Measurements from ENCODE around the gene DGKQ.
"Not testable (repeated sequence)": the region's sequence is repeated elsewhere in the genome, so short reads cannot be mapped to it uniquely, and the experiment has no call there.

DGKQ gene

GRCh38 chr4:982814-983213, 9.4 kb upstream of the DGKQ start:
- no peak for TF ChIP-seq CTCF (IDR thresholded peaks at IDR 0.05; ENCODE audit: insufficient read depth, low read length, missing control alignments)
- POLR2A ChIA-PET, result no interaction called here
- CTCF ChIA-PET, result no interaction called here
- no peak overlapping the region for H3K4me3 ChIP-seq (ENCODE audit: low read depth, low read length)
- DNase-seq (ENCODE audit: low read depth, low spot score), result no peak

- CTCF ChIA-PET, result no interaction called here
- TF ChIP-seq CTCF (IDR thresholded peaks at IDR 0.05; ENCODE audit: insufficient read depth, low read length, missing control alignments), result no peak
- no peak for DNase-seq (ENCODE audit: low read depth, low spot score)
- POLR2A ChIA-PET, result no interaction called here
- H3K4me3 ChIP-seq (ENCODE audit: low read depth, low read length), result no peak overlapping the region
Observed at GRCh38 chr4:982291-982690, 8.9 kb upstream of the DGKQ start.

GRCh38 chr4:978957-979701, 5.8 kb upstream of the DGKQ start:
- no peak overlapping the region for H3K4me3 ChIP-seq (ENCODE audit: low read depth, low read length)
- ChIA-PET POLR2A (no interaction called here), CTCF (interaction anchor here (0.7 to 2.0 kb wide), 2 partner anchors 8 to 26 kb away, joined by 3 to 8 read pairs; partner anchors contain the start of gene IDUA)
- no peak for DNase-seq (ENCODE audit: low read depth, low spot score)
- no peak for TF ChIP-seq CTCF (IDR thresholded peaks at IDR 0.05; ENCODE audit: insufficient read depth, low read length, missing control alignments)

- DNase-seq (ENCODE audit: low read depth, low spot score); CTCF ChIA-PET; POLR2A ChIA-PET; H3K4me3 ChIP-seq (ENCODE audit: low read depth, low read length): not testable (repeated sequence)
Observed at GRCh38 chr4:976016-976415, 2.6 kb upstream of the DGKQ start.

- TF ChIP-seq CTCF (IDR thresholded peaks at IDR 0.05; ENCODE audit: insufficient read depth, low read length, missing control alignments), result no peak
- CTCF ChIA-PET, result no interaction called here
- no peak overlapping the region for H3K4me3 ChIP-seq (ENCODE audit: low read depth, low read length)
- no peak for DNase-seq (ENCODE audit: low read depth, low spot score)
- POLR2A ChIA-PET, result interaction anchor here (0.7 kb wide), 1 partner anchor 17 kb away, joined by 3 read pairs; no protein-coding TSS in a partner anchor
Observed at GRCh38 chr4:974668-975067, 1.3 kb upstream of the DGKQ start.

GRCh38 chr4:972651-973424, 531 bp downstream of the DGKQ start:
- no peak for TF ChIP-seq CTCF (IDR thresholded peaks at IDR 0.05; ENCODE audit: insufficient read depth, low read length, missing control alignments)
- DNase-seq (ENCODE audit: low read depth, low spot score), result no peak
- POLR2A ChIA-PET, result no interaction called here
- CTCF ChIA-PET, result interaction anchor here (0.9 to 1.3 kb wide), 3 partner anchors 15 to 105 kb away, joined by 3 read pairs; no protein-coding TSS in a partner anchor
- peak overlapping the region; percentile 75 for H3K4me3 ChIP-seq (ENCODE audit: low read depth, low read length)

All from AG04449 (cell line).